Measurements from ENCODE around the gene UNC5C.

The UNC5C gene

GRCh38 chr4:95220205-95221175 lies 328.3 kb downstream of the UNC5C start:
- DNase-seq (ENCODE audit: low spot score) (no peak), FAIRE-seq (no peak)

GRCh38 chr4:95219109-95219508 lies 329.7 kb downstream of the UNC5C start:
- FAIRE-seq, result no peak
- no peak for DNase-seq (ENCODE audit: low spot score)

DNA sequence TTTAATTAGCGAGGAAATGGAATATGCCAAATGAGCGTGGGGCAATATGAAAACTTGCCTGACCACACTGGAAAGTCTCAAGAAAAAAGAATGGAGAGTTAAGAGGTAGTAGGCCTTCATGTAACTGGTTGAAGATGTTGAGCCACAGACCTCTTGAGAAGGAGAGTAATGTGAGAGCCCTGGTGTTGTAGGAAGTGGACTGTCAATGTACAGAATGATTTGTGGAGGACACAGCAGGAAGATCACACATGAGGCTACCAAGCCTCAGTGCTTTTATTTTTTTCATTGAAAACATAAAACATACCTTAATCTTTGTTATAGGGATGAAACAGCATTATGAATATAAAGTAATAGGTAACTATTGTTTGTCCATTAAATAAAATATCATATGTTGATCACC lies 331.6 kb downstream of the UNC5C start:
- FAIRE-seq (no peak), DNase-seq (ENCODE audit: low spot score) (no peak)

- FAIRE-seq (no peak), DNase-seq (ENCODE audit: low spot score) (no peak)
Measured at GRCh38 chr4:95216636-95217035, 332.1 kb downstream of the UNC5C start.

GRCh38 chr4:95215991-95216605 lies 332.7 kb downstream of the UNC5C start:
- no peak for FAIRE-seq
- no peak for DNase-seq (ENCODE audit: low spot score)

GRCh38 chr4:95215043-95215442 lies 333.7 kb downstream of the UNC5C start:
- DNase-seq (ENCODE audit: low spot score) (no peak), FAIRE-seq (no peak)

- DNase-seq (ENCODE audit: low spot score) (no peak), FAIRE-seq (no peak)
Measured at GRCh38 chr4:95214408-95214807, 334.4 kb downstream of the UNC5C start.

- no peak for FAIRE-seq
- no peak for DNase-seq (ENCODE audit: low spot score)
Measured at GRCh38 chr4:95213366-95213765, 335.4 kb downstream of the UNC5C start.

- no peak for DNase-seq (ENCODE audit: low spot score)
- no peak for FAIRE-seq
Measured at GRCh38 chr4:95212692-95213091, 336.1 kb downstream of the UNC5C start.

DNA sequence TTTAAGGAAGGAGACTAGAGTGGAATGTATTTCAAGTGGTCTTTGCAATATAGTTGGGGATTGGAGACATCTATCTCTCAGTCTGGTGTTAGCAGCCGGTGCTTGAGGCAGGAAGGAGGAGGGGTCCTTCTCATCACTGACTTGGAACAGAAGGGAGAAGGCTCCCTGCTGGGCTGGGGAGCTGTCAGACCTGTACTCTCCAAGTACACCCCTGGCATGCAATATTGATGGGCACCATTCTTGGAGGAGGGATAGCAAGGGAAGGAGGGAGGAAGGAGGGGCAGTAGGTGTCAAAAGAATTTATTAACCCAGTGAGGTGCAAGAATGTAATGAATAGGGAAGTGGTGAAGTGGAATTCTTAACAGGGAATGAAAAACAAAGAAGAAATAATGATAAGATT lies 338.8 kb downstream of the UNC5C start:
- DNase-seq (ENCODE audit: low spot score), result no peak
- FAIRE-seq, result no peak

DNA sequence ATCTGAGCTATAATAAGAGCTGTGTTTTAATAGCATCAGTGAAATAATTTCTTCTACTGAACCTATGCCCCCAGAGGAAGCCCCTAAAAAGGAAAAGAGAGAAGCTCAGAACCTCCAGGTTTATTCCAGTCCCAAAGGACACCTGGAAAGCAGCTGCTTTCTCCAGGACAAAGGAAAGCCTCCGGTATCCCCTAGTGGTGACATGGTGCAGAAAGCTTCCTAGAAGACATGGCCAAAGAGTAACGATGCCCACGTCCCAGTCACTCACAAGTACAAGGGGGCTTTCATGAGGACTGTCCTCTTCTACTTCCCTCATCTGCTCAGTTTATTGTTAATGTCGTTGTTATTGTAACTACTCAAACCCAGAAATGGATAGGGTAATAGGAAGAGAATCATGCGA lies 343.9 kb downstream of the UNC5C start:
- DNase-seq (ENCODE audit: low spot score) (no peak), FAIRE-seq (no peak)

DNA sequence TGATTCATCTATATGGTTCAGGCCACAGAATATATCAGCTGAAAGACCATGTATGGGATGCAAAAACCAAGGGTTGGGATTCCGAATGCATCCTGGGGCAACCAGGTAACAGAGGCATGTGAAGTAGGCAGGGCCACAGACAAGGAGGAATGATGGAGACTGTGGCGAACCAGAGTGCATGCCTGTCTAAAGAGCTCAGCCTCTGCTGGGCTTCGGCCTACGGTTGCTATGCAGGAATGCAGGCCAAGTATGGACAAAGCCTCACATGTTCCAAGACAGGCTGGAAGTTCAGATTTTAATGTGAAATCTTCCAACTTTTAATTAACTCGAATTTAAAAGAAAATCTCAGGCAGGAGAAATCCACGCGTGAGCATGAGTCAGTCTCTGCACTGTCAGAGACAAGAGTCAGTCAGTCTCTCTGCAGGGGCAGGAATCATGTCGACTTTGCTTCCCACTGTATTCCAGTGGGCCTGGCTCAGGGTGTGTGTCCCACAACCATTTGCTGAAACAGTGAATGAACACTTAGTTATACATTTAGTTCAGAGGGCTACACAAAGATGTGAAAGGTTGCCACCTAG lies 344.4 kb downstream of the UNC5C start:
- FAIRE-seq, result no peak

DNA sequence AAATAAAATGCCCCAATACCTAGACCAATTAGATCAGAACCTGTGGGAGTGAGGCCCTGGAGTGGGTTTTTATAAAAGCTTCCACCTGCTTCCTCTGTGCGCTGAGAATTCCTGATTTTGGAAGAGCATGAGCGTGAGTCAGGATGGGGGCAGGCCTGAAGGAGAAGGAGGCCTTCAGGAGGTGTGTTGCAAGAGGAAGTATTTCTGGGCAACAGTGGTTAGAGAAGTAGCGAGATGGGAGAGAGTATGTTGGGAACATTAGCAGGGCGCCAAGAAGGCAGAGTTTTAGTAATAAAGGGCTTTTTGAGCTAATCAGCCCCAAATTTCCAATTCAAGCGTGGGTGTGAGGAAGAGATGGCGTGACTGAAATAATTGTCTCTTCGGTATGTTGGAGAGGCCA lies 349.8 kb downstream of the UNC5C start:
- DNase-seq (ENCODE audit: low spot score) (no peak), FAIRE-seq (no peak)

More for the DNA sequence above, 344.4 kb downstream of the UNC5C start:
- no peak for DNase-seq (ENCODE audit: low spot score)

GRCh38 chr4:95197353-95197752 lies 351.4 kb downstream of the UNC5C start:
- no peak for FAIRE-seq
- no peak for DNase-seq (ENCODE audit: low spot score)

DNA sequence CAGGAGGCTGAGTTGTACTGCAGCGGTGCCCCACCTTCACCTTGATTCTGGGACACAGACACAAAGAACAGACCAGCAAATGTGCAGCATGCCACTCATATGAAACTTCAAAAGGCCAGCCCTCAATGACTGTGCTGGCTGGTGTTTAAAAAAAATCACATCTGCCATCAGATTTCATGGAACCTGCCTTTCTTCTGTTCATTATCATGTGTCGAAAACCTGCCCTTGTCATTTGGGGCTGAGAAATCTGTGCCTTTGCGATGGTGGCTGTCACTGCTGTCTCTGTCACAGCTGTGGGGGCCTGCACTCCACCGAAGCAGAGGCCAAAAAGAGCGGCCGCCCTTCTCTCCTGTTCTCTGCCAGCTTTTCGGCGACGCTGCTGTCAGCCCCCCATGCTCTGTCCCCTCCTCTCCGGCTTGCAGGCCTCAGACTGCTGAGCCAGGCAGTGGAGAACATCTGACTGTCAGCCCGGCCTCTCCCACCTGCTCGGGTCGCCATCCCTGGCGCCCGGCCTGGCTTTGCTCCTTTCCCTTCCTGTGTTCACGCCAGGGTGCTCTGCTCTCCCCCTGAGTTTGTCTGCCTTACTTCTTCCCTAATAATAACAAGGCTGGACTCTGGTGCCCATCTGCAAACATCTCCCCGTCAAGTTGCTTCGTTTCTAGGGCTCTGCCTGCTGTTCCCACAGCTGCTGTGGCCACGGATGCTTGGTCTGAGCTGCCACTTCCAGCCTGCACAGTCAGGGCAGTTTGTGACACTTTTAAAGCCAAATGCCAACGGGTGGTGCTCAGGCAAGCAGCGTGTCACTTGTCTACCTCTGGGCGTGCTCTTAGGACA lies 355.2 kb downstream of the UNC5C start:
- FAIRE-seq, result no peak
- no peak for DNase-seq (ENCODE audit: low spot score)

GRCh38 chr4:95191537-95191936 lies 357.2 kb downstream of the UNC5C start:
- no peak for FAIRE-seq
- DNase-seq (ENCODE audit: low spot score), result no peak

DNA sequence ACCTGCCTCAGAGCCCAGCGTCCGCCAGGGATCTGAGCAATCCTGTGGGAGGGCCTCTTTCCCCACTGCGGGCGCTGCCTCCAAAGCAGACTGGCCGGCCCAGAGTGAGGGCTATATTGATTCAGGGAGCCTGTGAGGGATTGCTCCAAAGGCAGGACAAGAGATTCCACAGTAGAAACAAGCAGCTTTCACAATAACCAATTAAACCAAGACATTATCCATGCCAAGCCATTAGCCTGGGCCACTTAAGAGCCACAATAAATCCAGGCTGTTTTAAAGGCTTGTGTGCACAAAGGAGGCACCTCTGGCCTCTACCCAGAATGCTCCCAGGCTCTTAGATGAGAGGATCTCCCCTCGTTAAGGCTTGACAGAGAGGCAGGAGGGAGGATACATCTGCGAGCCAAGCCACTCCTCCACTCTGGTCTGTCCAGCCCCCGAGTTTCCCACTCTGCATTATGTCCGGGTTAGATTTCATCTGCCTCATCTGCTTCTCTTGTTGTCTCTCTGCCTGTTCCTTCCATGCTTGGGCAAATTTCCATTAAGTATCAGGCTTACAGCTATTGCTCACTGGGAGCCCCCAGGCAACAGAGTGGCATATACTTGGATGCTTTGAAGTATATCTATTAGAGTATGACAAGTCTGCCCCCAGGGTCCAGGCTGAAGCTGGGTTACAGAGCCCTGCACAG lies 357.9 kb downstream of the UNC5C start:
- FAIRE-seq, result no peak
- DNase-seq (ENCODE audit: low spot score), result no peak

DNA sequence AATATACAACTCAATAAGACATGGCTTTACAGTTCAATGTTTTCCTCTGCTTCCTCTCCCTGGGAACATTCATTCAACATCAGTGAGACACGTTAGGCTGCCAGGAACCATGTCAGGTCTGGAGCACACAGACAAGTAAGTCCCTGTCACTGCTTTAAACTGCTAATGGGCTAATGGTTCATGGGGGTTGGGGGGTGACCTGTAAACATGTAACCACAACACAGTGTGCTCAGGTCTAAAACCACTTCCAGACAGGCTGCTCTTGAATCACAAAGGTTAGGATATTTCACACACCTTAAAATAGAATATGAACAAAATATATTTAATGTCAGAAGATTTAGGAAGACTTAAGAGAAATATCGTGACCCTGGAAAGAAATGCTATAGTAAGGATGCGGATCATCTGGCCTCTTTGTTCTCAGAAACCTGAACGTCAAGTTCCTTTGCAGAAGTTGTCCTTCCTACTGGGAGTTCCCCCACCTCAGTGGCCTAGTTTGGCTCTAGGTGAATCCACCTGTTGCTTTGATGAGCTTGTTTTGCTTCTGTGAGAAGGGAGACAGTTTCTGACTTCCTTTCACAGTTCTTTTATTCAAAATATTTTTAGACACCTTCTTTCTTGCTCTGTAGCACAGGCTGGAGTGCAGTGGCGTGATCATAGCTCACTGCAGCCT lies 359.9 kb downstream of the UNC5C start:
- no peak for FAIRE-seq

GRCh38 chr4:95186666-95187065 lies 362.1 kb downstream of the UNC5C start:
- DNase-seq (ENCODE audit: low spot score) (no peak), FAIRE-seq (no peak)

More for the DNA sequence above, 359.9 kb downstream of the UNC5C start:
- no peak for DNase-seq (ENCODE audit: low spot score)

- FAIRE-seq, result peak; percentile 23
Measured at GRCh38 chr4:95183656-95184408, 364.9 kb downstream of the UNC5C start.

More at GRCh38 chr4:95183656-95184408, 364.9 kb downstream of the UNC5C start:
- no peak for DNase-seq (ENCODE audit: low spot score)
